Fibroblast of skin of right quadriceps (primary cell): ENCODE data around the gene FNBP1.
"Not testable (repeated sequence)": the region's sequence is repeated elsewhere in the genome, so short reads cannot be mapped to it uniquely, and the experiment has no call there.

Experiments used
- DNase-seq: peaks from one replicate; pipeline ENCODE4 v3.0.0-alpha.2; 2013

The FNBP1 gene

GRCh38 chr9:130043654-130044623 lies 950 bp upstream of the FNBP1 start:
- DNase-seq = no peak

GRCh38 chr9:130042406-130042884 lies 544 bp downstream of the FNBP1 start:
- DNase-seq = no peak

- no peak for DNase-seq
Observed at GRCh38 chr9:130041648-130042405, 1.2 kb downstream of the FNBP1 start.

- no peak for DNase-seq
Observed at GRCh38 chr9:130040984-130041647, 1.9 kb downstream of the FNBP1 start.

- no peak for DNase-seq
Observed at GRCh38 chr9:130039528-130040147, 3.4 kb downstream of the FNBP1 start.

- no peak for DNase-seq
Observed at GRCh38 chr9:130036099-130036498, 6.9 kb downstream of the FNBP1 start.

- peak; percentile 74 for DNase-seq
Observed at GRCh38 chr9:130034570-130034969, 8.4 kb downstream of the FNBP1 start.

GRCh38 chr9:130030651-130031127 lies 12.3 kb downstream of the FNBP1 start:
- DNase-seq = no peak

- no peak for DNase-seq
Observed at GRCh38 chr9:130029223-130029973, 13.6 kb downstream of the FNBP1 start.

- DNase-seq = no peak
Observed at GRCh38 chr9:130028493-130029222, 14.3 kb downstream of the FNBP1 start.

GRCh38 chr9:130027533-130028365 lies 15.2 kb downstream of the FNBP1 start:
- DNase-seq = no peak

- DNase-seq = no peak
Observed at GRCh38 chr9:130026583-130027340, 16.2 kb downstream of the FNBP1 start.

GRCh38 chr9:130024597-130024994 lies 18.4 kb downstream of the FNBP1 start:
- no peak for DNase-seq

GRCh38 chr9:130023994-130024596 lies 18.9 kb downstream of the FNBP1 start:
- no peak for DNase-seq

- no peak for DNase-seq
Observed at GRCh38 chr9:130023144-130023787, 19.7 kb downstream of the FNBP1 start.

- DNase-seq = no peak
Observed at GRCh38 chr9:130022566-130023143, 20.3 kb downstream of the FNBP1 start.

GRCh38 chr9:130021842-130022241 lies 21.1 kb downstream of the FNBP1 start:
- DNase-seq = not testable (repeated sequence)

GRCh38 chr9:130021123-130021522 lies 21.9 kb downstream of the FNBP1 start:
- DNase-seq = no peak
